ENCODE measurements around the gene CARD11.

Gene CARD11

DNA sequence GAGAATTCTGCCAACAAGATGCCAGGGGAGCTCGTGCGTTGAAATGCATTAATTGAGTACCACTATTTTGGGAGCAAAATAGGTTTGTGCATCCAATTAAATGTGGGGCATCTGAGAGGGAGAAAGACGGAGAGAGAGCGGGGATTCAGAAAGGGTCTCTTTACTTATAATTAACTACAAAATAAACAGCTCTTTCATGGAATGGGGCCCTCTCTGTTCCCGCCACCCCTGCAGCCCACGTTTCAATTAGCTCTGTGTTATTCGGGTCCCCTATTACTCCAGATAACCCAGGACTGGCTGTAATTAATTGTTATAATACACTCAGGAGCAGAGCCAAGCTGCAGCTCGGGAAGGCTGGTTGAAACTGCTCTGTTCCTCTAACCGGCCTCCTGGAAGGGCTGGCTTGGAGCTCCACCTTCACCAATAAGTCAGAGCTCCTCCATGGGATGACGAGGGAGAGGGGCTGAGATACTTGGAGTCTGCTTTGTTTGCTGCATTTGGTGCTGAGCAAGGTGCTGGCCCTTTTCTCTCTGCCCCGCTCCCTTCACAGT, 67.8 kb downstream of the CARD11 start:
- no peak overlapping the region for H3K4me3 ChIP-seq (ENCODE audit: low read depth in 1 of 2, low read length in 1 of 2)
- H3K36me3 ChIP-seq: no peaks in the 10 kb centered on the region
- peaks cover 47% of the 10 kb centered on the region for H3K27me3 ChIP-seq
- H3K4me1 ChIP-seq (ENCODE audit: control insufficient read depth in 1 of 2, insufficient read depth in 1 of 2, low read depth in 1 of 2, low read length in 1 of 2): peaks cover 6 to 9% of the 10 kb centered on the region in 2 experiments
- TF ChIP-seq, protein P1, sequence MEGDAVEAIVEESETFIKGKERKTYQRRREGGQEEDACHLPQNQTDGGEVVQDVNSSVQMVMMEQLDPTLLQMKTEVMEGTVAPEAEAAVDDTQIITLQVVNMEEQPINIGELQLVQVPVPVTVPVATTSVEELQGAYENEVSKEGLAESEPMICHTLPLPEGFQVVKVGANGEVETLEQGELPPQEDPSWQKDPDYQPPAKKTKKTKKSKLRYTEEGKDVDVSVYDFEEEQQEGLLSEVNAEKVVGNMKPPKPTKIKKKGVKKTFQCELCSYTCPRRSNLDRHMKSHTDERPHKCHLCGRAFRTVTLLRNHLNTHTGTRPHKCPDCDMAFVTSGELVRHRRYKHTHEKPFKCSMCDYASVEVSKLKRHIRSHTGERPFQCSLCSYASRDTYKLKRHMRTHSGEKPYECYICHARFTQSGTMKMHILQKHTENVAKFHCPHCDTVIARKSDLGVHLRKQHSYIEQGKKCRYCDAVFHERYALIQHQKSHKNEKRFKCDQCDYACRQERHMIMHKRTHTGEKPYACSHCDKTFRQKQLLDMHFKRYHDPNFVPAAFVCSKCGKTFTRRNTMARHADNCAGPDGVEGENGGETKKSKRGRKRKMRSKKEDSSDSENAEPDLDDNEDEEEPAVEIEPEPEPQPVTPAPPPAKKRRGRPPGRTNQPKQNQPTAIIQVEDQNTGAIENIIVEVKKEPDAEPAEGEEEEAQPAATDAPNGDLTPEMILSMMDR (IDR thresholded peaks at IDR 0.05): no peak
- no peaks in the 10 kb centered on the region for H3K9me3 ChIP-seq
- H3K27ac ChIP-seq: no peak overlapping the region

GRCh38 chr7:2974093-2974819, 69.4 kb downstream of the CARD11 start:
- Histone ChIP-seq H3K4me1 (ENCODE audit: control insufficient read depth in 1 of 2, insufficient read depth in 1 of 2, low read depth in 1 of 2, low read length in 1 of 2) (peaks cover 6 to 8% of the 10 kb centered on the region in 2 experiments), H3K9me3 (no peaks in the 10 kb centered on the region), H3K27me3 (peaks cover 31% of the 10 kb centered on the region), H3K36me3 (no peaks in the 10 kb centered on the region), H3K27ac (no peak overlapping the region), H3K4me3 (ENCODE audit: low read depth in 1 of 2, low read length in 1 of 2) (no peak overlapping the region)
- TF ChIP-seq, protein P1 (IDR thresholded peaks at IDR 0.05): no peak

DNA sequence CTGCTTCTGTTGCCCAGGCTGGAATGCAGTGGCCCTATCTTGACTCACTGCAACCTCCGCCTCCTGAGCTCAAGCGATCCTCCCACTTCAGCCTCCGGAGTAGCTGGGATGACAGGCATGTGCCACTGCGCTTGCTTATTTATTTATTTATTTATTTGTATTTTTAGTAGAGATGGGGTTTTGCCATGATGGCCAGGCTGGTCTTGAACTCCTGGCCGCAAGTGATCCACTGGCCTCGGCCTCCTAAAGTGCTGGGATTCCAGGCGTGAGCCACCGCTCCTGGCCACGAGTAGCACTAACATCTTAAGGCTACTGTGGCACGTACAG, 70.9 kb downstream of the CARD11 start:
- Histone ChIP-seq H3K4me1 (ENCODE audit: control insufficient read depth in 1 of 2, insufficient read depth in 1 of 2, low read depth in 1 of 2, low read length in 1 of 2) (no peaks in the 10 kb centered on the region), H3K4me3 (ENCODE audit: low read depth in 1 of 2, low read length in 1 of 2) (no peak overlapping the region), H3K9me3 (no peaks in the 10 kb centered on the region), H3K27me3 (peaks cover 16% of the 10 kb centered on the region), H3K27ac (no peak overlapping the region), H3K36me3 (no peaks in the 10 kb centered on the region)
- TF ChIP-seq, protein P1 (IDR thresholded peaks at IDR 0.05): no peak

DNA sequence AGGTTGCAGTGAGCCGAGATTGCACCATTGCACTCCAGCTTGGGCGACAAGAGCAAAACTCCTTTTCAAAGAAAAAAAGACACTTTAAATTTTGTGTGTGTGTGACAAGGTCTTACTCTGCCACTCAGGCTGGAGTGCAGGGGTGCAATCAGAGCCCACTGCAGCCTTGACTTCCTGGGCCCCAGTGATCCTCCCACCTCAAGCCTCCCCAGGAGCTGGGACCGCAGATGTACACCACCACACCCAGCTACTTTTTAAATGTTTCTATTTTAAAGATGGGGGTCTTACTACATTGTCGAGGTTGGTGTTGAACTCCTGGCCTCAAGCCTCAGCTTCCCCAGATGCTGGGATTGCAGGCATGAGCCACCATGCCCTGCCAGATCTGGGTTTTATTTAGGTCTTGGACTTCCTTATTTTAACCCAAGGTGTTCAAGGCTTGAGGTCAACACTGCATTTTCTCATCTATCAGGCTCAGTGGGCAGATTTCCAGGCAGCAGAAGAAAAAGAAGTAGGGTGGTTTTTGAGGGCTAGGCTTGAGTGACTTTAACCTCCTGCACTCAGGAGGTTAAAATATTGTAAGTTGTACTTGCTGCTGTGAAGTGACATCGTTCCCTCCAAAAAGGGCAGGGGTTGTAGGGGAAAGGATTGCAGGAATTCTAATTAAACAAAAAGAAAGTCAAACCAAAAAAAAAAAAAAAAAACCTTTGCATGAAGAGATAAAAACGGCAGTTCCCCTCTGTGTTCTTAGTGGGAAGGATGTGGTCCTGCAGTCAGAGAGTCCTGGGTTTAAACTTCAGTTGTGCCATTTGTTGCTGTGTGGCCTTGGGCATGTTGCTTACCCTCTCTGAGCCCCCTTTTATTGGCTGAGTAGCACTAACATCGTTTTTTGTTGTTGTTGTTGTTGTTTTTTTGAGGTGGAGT, 71.5 kb downstream of the CARD11 start:
- no peaks in the 10 kb centered on the region for H3K9me3 ChIP-seq
- H3K27ac ChIP-seq: no peak overlapping the region
- H3K4me1 ChIP-seq (ENCODE audit: control insufficient read depth in 1 of 2, insufficient read depth in 1 of 2, low read depth in 1 of 2, low read length in 1 of 2): no peaks in the 10 kb centered on the region
- peaks cover 10% of the 10 kb centered on the region for H3K27me3 ChIP-seq
- H3K4me3 ChIP-seq (ENCODE audit: low read depth in 1 of 2, low read length in 1 of 2): no peak overlapping the region
- TF ChIP-seq, protein P1 (IDR thresholded peaks at IDR 0.05): no peak
- H3K36me3 ChIP-seq: no peaks in the 10 kb centered on the region

DNA sequence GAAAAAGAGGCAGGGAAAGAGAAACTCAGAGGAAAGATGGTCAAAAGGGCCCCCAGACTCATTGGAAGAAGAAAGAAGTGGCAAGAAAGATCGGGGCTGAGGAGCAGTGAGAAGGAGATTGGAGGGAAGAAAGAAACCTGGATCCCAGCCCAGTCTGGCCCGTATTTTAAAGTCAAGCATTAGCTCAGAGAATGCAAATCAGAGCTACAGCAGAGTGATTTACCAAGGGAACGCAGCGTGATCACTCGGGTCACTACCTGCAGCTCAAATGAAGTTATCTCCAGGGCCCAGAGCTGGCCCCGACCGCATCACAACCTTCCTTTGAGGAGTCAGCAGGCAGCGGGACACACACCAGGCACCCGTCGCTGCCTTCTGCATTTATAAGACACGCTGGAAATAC, 72.8 kb downstream of the CARD11 start:
- TF ChIP-seq, protein P1 (IDR thresholded peaks at IDR 0.05): no peak
- Histone ChIP-seq H3K27me3 (peaks cover under 1% of the 10 kb centered on the region), H3K36me3 (no peaks in the 10 kb centered on the region), H3K4me3 (ENCODE audit: low read depth in 1 of 2, low read length in 1 of 2) (no peak overlapping the region), H3K4me1 (ENCODE audit: control insufficient read depth in 1 of 2, insufficient read depth in 1 of 2, low read depth in 1 of 2, low read length in 1 of 2) (no peaks in the 10 kb centered on the region), H3K27ac (no peak overlapping the region), H3K9me3 (no peaks in the 10 kb centered on the region)
